Measurements from ENCODE around the gene GNGT2.

- TF ChIP-seq POLR2A (IDR thresholded peaks at IDR 0.05) (no peak), CTCF (IDR thresholded peaks at IDR 0.05) (no peak), POLR2AphosphoS5 (IDR thresholded peaks at IDR 0.05) (no peak)
Measured at GRCh38 chr17:49198211-49198610, 12.2 kb downstream of the GNGT2 start.
